HFF-Myc (cell line): ENCODE data around the gene TMEM9B.

Experiments used
- DNase-seq: peaks from one replicate; pipeline ENCODE4 v3.0.0-alpha.2; 2011; ENCODE audit warnings: low read depth; ENCODE audit errors: extremely low read depth
- H3K4me3 ChIP-seq: replicated peaks from 2 replicates; pipeline ENCODE4 v1.5.1; 2011; ENCODE audit warnings: low read depth, mild to moderate bottlenecking, control low read depth, low read length
- CTCF ChIP-seq: IDR thresholded peaks from 2 replicates; pipeline ENCODE4 v1.5.1; 2012; ENCODE audit warnings: mild to moderate bottlenecking, low read depth, low read length, control low read depth; ENCODE audit errors: missing control alignments

The TMEM9B gene

GRCh38 chr11:8959546-8960166 is 4.6 kb downstream of the TMEM9B start:
- no peak overlapping the region for H3K4me3 ChIP-seq
- peak; percentile 75 for DNase-seq
- TF ChIP-seq CTCF = peak; percentile 56

- DNase-seq = no peak
- H3K4me3 ChIP-seq = no peak overlapping the region
- TF ChIP-seq CTCF = no peak
Observed at GRCh38 chr11:8956860-8957259, 7.4 kb downstream of the TMEM9B start.

GRCh38 chr11:8948886-8949285 is 15.4 kb downstream of the TMEM9B start:
- no peak for DNase-seq
- no peak overlapping the region for H3K4me3 ChIP-seq
- no peak for TF ChIP-seq CTCF

GRCh38 chr11:8947230-8947943 is 16.9 kb downstream of the TMEM9B start:
- no peak overlapping the region for H3K4me3 ChIP-seq
- no peak for TF ChIP-seq CTCF
- no peak for DNase-seq

- TF ChIP-seq CTCF = no peak
- DNase-seq = no peak
- H3K4me3 ChIP-seq = no peak within 1 kb of the TSS
Observed at GRCh38 chr11:8942518-8943066, 21.6 kb downstream of the TMEM9B start, which contains the start of gene ASCL3. ASCL3 (minus strand) TSS chr11:8943016; CDS start chr11:8938161, 4,855 bp downstream.

GRCh38 chr11:8941341-8942103 is 22.7 kb downstream of the TMEM9B start:
- no peak overlapping the region for H3K4me3 ChIP-seq
- TF ChIP-seq CTCF = no peak
- no peak for DNase-seq
